ENCODE results near the gene ARF6. TPM values are rescaled to one million over a fixed set of nuclear protein-coding genes. Genes with fewer than 3 reads are reported as not detected.
A peak's percentile ranks its signal among the peaks of the same experiment; 100 is the strongest.

ARF6 gene
- total and polyA plus RNA-seq, 9 of the 15 experiments (the other 6 are each of a cell fraction or from before 2014, with no cell fraction given): 15.3 to 35.2 (median 24.9) TPM

- Histone ChIP-seq H3K27me3 (ENCODE audit: control insufficient read depth in 2 of 2, insufficient read depth in 2 of 2, low read length in 2 of 2) (no peaks in the 10 kb centered on the region; a peak in 1 of 5 replicates), H3K27ac (ENCODE audit: extremely low read depth, low read depth, low read length) (peak within 1 kb of the TSS; percentile 85), H3K79me2 (ENCODE audit: control insufficient read depth, insufficient read depth, low read length) (peaks cover 42% of the 10 kb centered on the region), H3K4me1 (replicated peaks in 1 of 2; ENCODE audit: control insufficient read depth in 2 of 2, insufficient read depth in 2 of 2, low read length in 2 of 2) (peaks cover 2 to 4% of the 10 kb centered on the region in 2 experiments; a peak in 4 of 5 replicates), H3K4me3 (peak within 1 kb of the TSS; percentile 84), H4K20me1 (replicated peaks; ENCODE audit: control insufficient read depth, insufficient read depth, low read length) (no peaks in the 10 kb centered on the region), H3K36me3 (ENCODE audit: control insufficient read depth, insufficient read depth, low read length) (peaks cover 36% of the 10 kb centered on the region; the same call in 2 of the 3 replicates), H3K9me3 (replicated peaks; ENCODE audit: control insufficient read depth, insufficient read depth, low read depth, low read length) (no peaks in the 10 kb centered on the region), H3K4me2 (ENCODE audit: insufficient read depth, low read length) (peak within 1 kb of the TSS; percentile 79), H3K9ac (ENCODE audit: insufficient read depth in 1 of 2, low read depth in 2 of 2, low read length in 2 of 2) (peak within 1 kb of the TSS; percentile 84 to 100), H2AFZ (ENCODE audit: low read depth, low read length) (peak within 1 kb of the TSS; percentile 97), H3K9me1 (ENCODE audit: control insufficient read depth, insufficient read depth, low read length) (no peaks in the 10 kb centered on the region)
- in situ Hi-C loops (cut with MboI): loop anchor here (25.0 kb wide), 1 partner anchor 685 kb away; the partner anchor contains the start of gene MAP4K5
- ChIA-PET POLR2A (interaction anchor here (0.6 to 4.5 kb wide), 11 partner anchors 9 to 264 kb away, joined by 3 to 32 read pairs (median 4); partner anchors contain the start of genes MGAT2, RPL36AL and VCPKMT), CTCF (ENCODE audit: low intra/inter-chr PET ratio) (interaction anchor here (0.6 to 1.1 kb wide), 3 partner anchors 9 to 254 kb away, joined by 3 to 4 read pairs (median 3); no protein-coding TSS in a partner anchor)
- TSS peak; percentile 65 for BruUV-seq (replicated peaks)
- intact Hi-C loops (cut with micrococcal nuclease): loop anchor here (5.0 kb wide), 2 partner anchors 220 to 265 kb away; partner anchors contain the start of gene RPS29
- 1% methylated on average over 46 of the region's 49 CpGs for WGBS (ENCODE audit: insufficient coverage, low coverage, missing lambda C conversion rate)
- ATAC-seq (peak; percentile 88), FAIRE-seq (peak; percentile 86), DNase-seq (ENCODE audit: extremely low read depth in 1 of 4, low spot score in 3 of 4) (peak; percentile 65 to 89 (median 73))
- TF ChIP-seq DACH1 (IDR thresholded peaks at IDR 0.05; ENCODE audit: partially characterized antibody) (no peak), SRSF1 (IDR thresholded peaks at IDR 0.05; ENCODE audit: low read depth, low read length) (no peak), ZNF174 (CRISPR knock-in tag; IDR thresholded peaks at IDR 0.05) (no peak), PCBP2 (IDR thresholded peaks at IDR 0.05; ENCODE audit: low read depth, low read length, poor library complexity, severe bottlenecking) (no peak), SPI1 (IDR thresholded peaks at IDR 0.05; ENCODE audit: borderline replicate concordance, low read depth, low read length) (no peak), SIRT6 (IDR thresholded peaks at IDR 0.05; ENCODE audit: low read depth, low read length) (no peak), BRD9 (IDR thresholded peaks at IDR 0.05; ENCODE audit: low read depth, partially characterized antibody) (peak; percentile 84), ZNF280A (IDR thresholded peaks at IDR 0.05; ENCODE audit: low read depth, partially characterized antibody) (no peak), ARHGAP35 (IDR thresholded peaks at IDR 0.05; ENCODE audit: partially characterized antibody) (no peak), SMARCA4 (IDR thresholded peaks at IDR 0.05) (0 out of 2 replicates have a peak, but pooled peaks have one; percentile 34), MEF2A (IDR thresholded peaks at IDR 0.05; ENCODE audit: control insufficient read depth, low read depth, low read length) (no peak), SMARCC2 (IDR thresholded peaks at IDR 0.05; ENCODE audit: low read depth) (no peak), PPARD (CRISPR knock-in tag; IDR thresholded peaks at IDR 0.05) (no peak), NCOR1 (IDR thresholded peaks at IDR 0.05) (no peak), SNRNP70 (optimal IDR thresholded peaks at IDR 0.05; ENCODE audit: low read depth, low read length) (no peak), NR2C1 (IDR thresholded peaks at IDR 0.05) (no peak), NR2C1 (tag; IDR thresholded peaks at IDR 0.05) (0 out of 2 replicates have a peak, but pooled peaks have one; percentile 30), CSDE1 (IDR thresholded peaks at IDR 0.05) (no peak), ZNF165 (CRISPR knock-in tag; IDR thresholded peaks at IDR 0.05; ENCODE audit: borderline replicate concordance) (no peak), E2F3 (CRISPR knock-in tag; IDR thresholded peaks at IDR 0.05) (no peak)
- TF ChIP-seq, protein P1, sequence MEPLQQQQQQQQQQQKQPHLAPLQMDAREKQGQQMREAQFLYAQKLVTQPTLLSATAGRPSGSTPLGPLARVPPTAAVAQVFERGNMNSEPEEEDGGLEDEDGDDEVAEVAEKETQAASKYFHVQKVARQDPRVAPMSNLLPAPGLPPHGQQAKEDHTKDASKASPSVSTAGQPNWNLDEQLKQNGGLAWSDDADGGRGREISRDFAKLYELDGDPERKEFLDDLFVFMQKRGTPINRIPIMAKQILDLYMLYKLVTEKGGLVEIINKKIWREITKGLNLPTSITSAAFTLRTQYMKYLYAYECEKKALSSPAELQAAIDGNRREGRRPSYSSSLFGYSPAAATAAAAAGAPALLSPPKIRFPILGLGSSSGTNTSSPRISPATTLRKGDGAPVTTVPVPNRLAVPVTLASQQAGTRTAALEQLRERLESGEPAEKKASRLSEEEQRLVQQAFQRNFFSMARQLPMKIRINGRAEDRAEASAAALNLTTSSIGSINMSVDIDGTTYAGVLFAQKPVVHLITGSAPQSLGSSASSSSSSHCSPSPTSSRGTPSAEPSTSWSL (CRISPR knock-in tag; IDR thresholded peaks at IDR 0.05; ENCODE audit: borderline replicate concordance): no peak
These were observed 40.4 kb upstream of the ARF6 start, which contains the start of gene NEMF for GRCh38 chr14:49852301-49853157. Gene NEMF, minus strand, starts transcription at chr14:49852788. Its CDS starts 35 bp downstream, at chr14:49852753.

All from K562 (cell line).